EL (cell line): ENCODE measurements around the gene SPHK2.
A peak's percentile ranks its signal among the peaks of the same experiment; 100 is the strongest.
"Not testable (repeated sequence)": the region's sequence is repeated elsewhere in the genome, so short reads cannot be mapped to it uniquely, and the experiment has no call there.

ENCODE experiments used
- DNase-seq: peaks from one replicate; pipeline ENCODE4 v3.0.0-alpha.2; 2016

Gene SPHK2

GRCh38 chr19:48618916-48619691 is at the start of gene SPHK2, which contains the start of gene RPL18:
Gene SPHK2, plus strand, starts transcription at chr19:48619506. Its CDS starts 1,009 bp downstream, at chr19:48620515.
Gene RPL18, minus strand, starts transcription at chr19:48619178. Its CDS starts 35 bp downstream, at chr19:48619143.
- DNase-seq, result peak; percentile 100

- DNase-seq, result no peak
Measured at GRCh38 chr19:48569814-48570213, 49.5 kb upstream of the SPHK2 start.

- no peak for DNase-seq
Measured at GRCh38 chr19:48571378-48572162, 47.7 kb upstream of the SPHK2 start.

- DNase-seq, result no peak
Measured at GRCh38 chr19:48573163-48573505, 46.2 kb upstream of the SPHK2 start.

- no peak for DNase-seq
Measured at GRCh38 chr19:48575931-48576622, 43.2 kb upstream of the SPHK2 start.

- not testable (repeated sequence) for DNase-seq
Measured at GRCh38 chr19:48577908-48578307, 41.4 kb upstream of the SPHK2 start.

GRCh38 chr19:48578891-48579290 is 40.4 kb upstream of the SPHK2 start:
- DNase-seq, result peak; percentile 34

GRCh38 chr19:48582168-48582567 is 37.1 kb upstream of the SPHK2 start:
- DNase-seq, result no peak

GRCh38 chr19:48587387-48587786 is 31.9 kb upstream of the SPHK2 start:
- DNase-seq, result no peak

GRCh38 chr19:48588670-48589401 is 30.5 kb upstream of the SPHK2 start:
- DNase-seq, result peak; percentile 86

- DNase-seq, result peak; percentile 28
Measured at GRCh38 chr19:48591021-48591420, 28.3 kb upstream of the SPHK2 start.

- no peak for DNase-seq
Measured at GRCh38 chr19:48595171-48595570, 24.1 kb upstream of the SPHK2 start.

GRCh38 chr19:48595833-48596232 is 23.5 kb upstream of the SPHK2 start:
- no peak for DNase-seq

GRCh38 chr19:48596237-48596636 is 23.1 kb upstream of the SPHK2 start:
- no peak for DNase-seq

GRCh38 chr19:48596679-48597465 is 22.4 kb upstream of the SPHK2 start:
- no peak for DNase-seq

- no peak for DNase-seq
Measured at GRCh38 chr19:48598996-48599700, 20.2 kb upstream of the SPHK2 start.

GRCh38 chr19:48600679-48601417 is 18.5 kb upstream of the SPHK2 start:
- no peak for DNase-seq

GRCh38 chr19:48603001-48603400 is 16.3 kb upstream of the SPHK2 start:
- no peak for DNase-seq

- DNase-seq, result no peak
Measured at GRCh38 chr19:48603449-48603848, 15.9 kb upstream of the SPHK2 start.

- DNase-seq, result no peak
Measured at GRCh38 chr19:48603850-48604249, 15.5 kb upstream of the SPHK2 start.
